ENCODE results near the gene HAPLN2.
A peak's percentile ranks its signal among the peaks of the same experiment; 100 is the strongest.
"Not testable (repeated sequence)": the region's sequence is repeated elsewhere in the genome, so short reads cannot be mapped to it uniquely, and the experiment has no call there.

The HAPLN2 gene

GRCh38 chr1:156608036-156608674 is 11.1 kb upstream of the HAPLN2 start:
- peak; percentile 74 for DNase-seq
- H3K27me3 ChIP-seq (ENCODE audit: insufficient read depth, low read length, poor library complexity) = no peaks in the 10 kb centered on the region
- peak; percentile 99 for ATAC-seq (ENCODE audit: insufficient read depth, low read depth)
- peaks cover 2% of the 10 kb centered on the region; the same call in 1 of the 2 replicates for H3K4me1 ChIP-seq (ENCODE audit: insufficient read depth, low read length)
- no peak overlapping the region for H3K4me3 ChIP-seq (ENCODE audit: low read depth in 1 of 2, low read length in 2 of 2)
- no peak overlapping the region for H3K4me2 ChIP-seq (ENCODE audit: insufficient read depth, low read length)
- no peak overlapping the region for H3K9ac ChIP-seq (ENCODE audit: low read depth, low read length)
- TF ChIP-seq EZH2 (IDR thresholded peaks at IDR 0.05; ENCODE audit: borderline replicate concordance, low read depth, low read length, severe bottlenecking) = no peak
- TF ChIP-seq CTCF (IDR thresholded peaks at IDR 0.05; ENCODE audit: borderline replicate concordance, extremely low read depth, low read length, poor library complexity, severe bottlenecking) = peak; percentile 91
- no peaks in the 10 kb centered on the region for H4K20me1 ChIP-seq (ENCODE audit: insufficient read depth, low read length)
- no peaks in the 10 kb centered on the region for H3K36me3 ChIP-seq (ENCODE audit: insufficient read depth, low read length)
- H3K27ac ChIP-seq (ENCODE audit: low read length) = no peak overlapping the region
- peak overlapping the region; percentile 16; the same call in 1 of the 2 replicates for H2AFZ ChIP-seq (ENCODE audit: low read depth, low read length)
- no peaks in the 10 kb centered on the region for H3K79me2 ChIP-seq (ENCODE audit: insufficient read depth, low read length)
- no peaks in the 10 kb centered on the region for H3K9me3 ChIP-seq (ENCODE audit: insufficient read depth, low read length, severe bottlenecking)

- no peaks in the 10 kb centered on the region for H3K36me3 ChIP-seq (ENCODE audit: insufficient read depth, low read length)
- no peak overlapping the region for H3K4me3 ChIP-seq (ENCODE audit: low read depth in 1 of 2, low read length in 2 of 2)
- no peak overlapping the region for H3K27ac ChIP-seq (ENCODE audit: low read length)
- H3K9me3 ChIP-seq (ENCODE audit: insufficient read depth, low read length, severe bottlenecking) = no peaks in the 10 kb centered on the region
- H3K4me2 ChIP-seq (ENCODE audit: insufficient read depth, low read length) = no peak overlapping the region
- peak; percentile 73 for ATAC-seq (ENCODE audit: insufficient read depth, low read depth)
- no peak overlapping the region for H2AFZ ChIP-seq (ENCODE audit: low read depth, low read length)
- no peak for TF ChIP-seq EZH2 (IDR thresholded peaks at IDR 0.05; ENCODE audit: borderline replicate concordance, low read depth, low read length, severe bottlenecking)
- TF ChIP-seq CTCF (IDR thresholded peaks at IDR 0.05; ENCODE audit: borderline replicate concordance, extremely low read depth, low read length, poor library complexity, severe bottlenecking) = peak; percentile 72
- no peaks in the 10 kb centered on the region for H4K20me1 ChIP-seq (ENCODE audit: insufficient read depth, low read length)
- H3K79me2 ChIP-seq (ENCODE audit: insufficient read depth, low read length) = no peaks in the 10 kb centered on the region
- no peaks in the 10 kb centered on the region for H3K27me3 ChIP-seq (ENCODE audit: insufficient read depth, low read length, poor library complexity)
- DNase-seq = peak; percentile 53
- no peak overlapping the region for H3K9ac ChIP-seq (ENCODE audit: low read depth, low read length)
- H3K4me1 ChIP-seq (ENCODE audit: insufficient read depth, low read length) = peaks cover 2% of the 10 kb centered on the region; the same call in 1 of the 2 replicates
Observed at GRCh38 chr1:156608981-156609380, 10.2 kb upstream of the HAPLN2 start.

- H4K20me1 ChIP-seq (ENCODE audit: insufficient read depth, low read length); H3K79me2 ChIP-seq (ENCODE audit: insufficient read depth, low read length); ATAC-seq (ENCODE audit: insufficient read depth, low read depth); H3K4me1 ChIP-seq (ENCODE audit: insufficient read depth, low read length); H3K36me3 ChIP-seq (ENCODE audit: insufficient read depth, low read length); H3K4me2 ChIP-seq (ENCODE audit: insufficient read depth, low read length); H3K9me3 ChIP-seq (ENCODE audit: insufficient read depth, low read length, severe bottlenecking); H3K9ac ChIP-seq (ENCODE audit: low read depth, low read length); DNase-seq; H3K27ac ChIP-seq (ENCODE audit: low read length); H3K27me3 ChIP-seq (ENCODE audit: insufficient read depth, low read length, poor library complexity); H3K4me3 ChIP-seq (ENCODE audit: low read depth in 1 of 2, low read length in 2 of 2); H2AFZ ChIP-seq (ENCODE audit: low read depth, low read length): not testable (repeated sequence)
Observed at GRCh38 chr1:156610072-156610471, 9.1 kb upstream of the HAPLN2 start.

GRCh38 chr1:156612666-156613065 is 6.5 kb upstream of the HAPLN2 start:
- Histone ChIP-seq H3K4me3 (ENCODE audit: low read depth in 1 of 2, low read length in 2 of 2) (no peak overlapping the region), H3K36me3 (ENCODE audit: insufficient read depth, low read length) (no peaks in the 10 kb centered on the region), H3K79me2 (ENCODE audit: insufficient read depth, low read length) (no peaks in the 10 kb centered on the region), H3K9me3 (ENCODE audit: insufficient read depth, low read length, severe bottlenecking) (no peaks in the 10 kb centered on the region), H3K9ac (ENCODE audit: low read depth, low read length) (no peak overlapping the region), H3K4me1 (ENCODE audit: insufficient read depth, low read length) (peaks cover 2% of the 10 kb centered on the region; the same call in 1 of the 2 replicates), H2AFZ (ENCODE audit: low read depth, low read length) (no peak overlapping the region), H3K4me2 (ENCODE audit: insufficient read depth, low read length) (no peak overlapping the region), H4K20me1 (ENCODE audit: insufficient read depth, low read length) (no peaks in the 10 kb centered on the region), H3K27ac (ENCODE audit: low read length) (no peak overlapping the region), H3K27me3 (ENCODE audit: insufficient read depth, low read length, poor library complexity) (no peaks in the 10 kb centered on the region)
- DNase-seq = no peak
- no peak for ATAC-seq (ENCODE audit: insufficient read depth, low read depth)
- no peak for TF ChIP-seq EZH2 (IDR thresholded peaks at IDR 0.05; ENCODE audit: borderline replicate concordance, low read depth, low read length, severe bottlenecking)
- TF ChIP-seq CTCF (IDR thresholded peaks at IDR 0.05; ENCODE audit: borderline replicate concordance, extremely low read depth, low read length, poor library complexity, severe bottlenecking) = no peak

Measured in DND-41 (cell line).